Measurements from ENCODE around the gene SMCO3.

DNA sequence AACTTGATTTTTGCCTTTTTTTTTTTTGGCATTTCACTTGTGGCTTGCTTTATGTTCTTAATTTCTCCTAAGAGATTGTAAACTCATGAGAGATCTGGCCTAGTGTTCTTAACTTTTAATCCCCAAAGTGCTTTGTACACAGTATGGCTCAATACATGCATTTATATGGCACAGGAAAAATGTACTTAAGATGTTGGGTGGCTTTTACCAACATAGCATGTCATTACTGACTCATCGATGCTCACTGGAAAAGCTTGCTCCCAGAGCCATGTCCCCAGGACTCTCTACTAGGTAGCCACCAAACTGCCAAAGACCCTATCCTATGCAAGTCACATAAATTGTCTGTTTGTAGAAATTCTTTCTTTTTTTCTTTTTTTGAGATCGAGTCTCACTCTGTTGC is 13.1 kb upstream of the SMCO3 start:
- no peak for TF ChIP-seq CTCF (IDR thresholded peaks at IDR 0.05; ENCODE audit: low read depth, low read length, poor library complexity, severe bottlenecking)
- TF ChIP-seq EZH2phosphoT487 (IDR thresholded peaks at IDR 0.05; ENCODE audit: borderline replicate concordance, low read length) = no peak

Measured in DOHH2 (cell line).